Naive thymus-derived CD8-positive, alpha-beta T cell (primary cell): ENCODE measurements around the gene C6orf132. TPM values are rescaled to one million over a fixed set of nuclear protein-coding genes. Genes with fewer than 3 reads are reported as not detected.

Source experiments
- polyA plus RNA-seq, 3 donors: library from polyadenylated mRNA; unstranded; fragments of 300-500 nt; fragmentation: Illumina TruSeq; gene quantifications; one replicate each; pipeline ENCODE4 v1.2.3, GENCODE V29; 2021
- total RNA-seq, 8 experiments: library from RNA in 2 of 8; stranded (reverse) in 2 of 8; gene quantifications; one replicate each; pipeline ENCODE4 v1.2.3 and lab custom pipeline; 2021 to 2026

The C6orf132 gene
- total and polyA plus RNA-seq, 5 experiments from 2014 or later, result 0.08 to 0.13 (median 0.08) TPM; not detected in 2

Other genes with a start within 250 kb of the C6orf132 start
- gene USP49, start 247.2 kb downstream of the C6orf132 start, total RNA-seq, result 1 to 10 TPM; 2.0 to 3.0 TPM
- under 1 TPM; 0.34 to 0.48 (median 0.42) TPM for gene USP49, start 247.2 kb downstream of the C6orf132 start, polyA plus RNA-seq
- gene MED20, start 221.5 kb downstream of the C6orf132 start, total RNA-seq, result 10 to 100 TPM in 1 of 2 experiments, 1 to 10 TPM in 1; 8.8 to 12.5 TPM
- 1 to 10 TPM; 2.8 to 5.1 (median 4.3) TPM for gene MED20, start 221.5 kb downstream of the C6orf132 start, polyA plus RNA-seq
- 1 to 10 TPM; 5.3 to 7.6 TPM for gene BYSL, start 221.1 kb downstream of the C6orf132 start, total RNA-seq
- 1 to 10 TPM; 3.5 to 7.5 (median 4.9) TPM for gene BYSL, start 221.1 kb downstream of the C6orf132 start, polyA plus RNA-seq
- 100 to 1,000 TPM; 282 to 291 TPM for gene CCND3, start 200.8 kb downstream of the C6orf132 start, total RNA-seq
- gene CCND3, start 200.8 kb downstream of the C6orf132 start, polyA plus RNA-seq, result 100 to 1,000 TPM; 519 to 765 (median 628) TPM
- 10 to 100 TPM; 61.3 to 73.8 TPM for gene TAF8, start 92.1 kb downstream of the C6orf132 start, total RNA-seq
- gene TAF8, start 92.1 kb downstream of the C6orf132 start, polyA plus RNA-seq, result 10 to 100 TPM; 24.4 to 36.8 (median 28.6) TPM
- gene GUCA1A, start 30.7 kb upstream of the C6orf132 start, total RNA-seq, result not detected
- gene GUCA1A, start 30.7 kb upstream of the C6orf132 start, polyA plus RNA-seq, result not detected
- gene GUCA1B, start 52.3 kb upstream of the C6orf132 start, total RNA-seq, result 1 to 10 TPM; 5.6 to 6.3 TPM
- gene GUCA1B, start 52.3 kb upstream of the C6orf132 start, polyA plus RNA-seq, result not detected
- 10 to 100 TPM; 29.0 to 31.8 TPM for gene MRPS10, start 75.2 kb upstream of the C6orf132 start, total RNA-seq
- 10 to 100 TPM; 48.1 to 57.6 (median 48.4) TPM for gene MRPS10, start 75.2 kb upstream of the C6orf132 start, polyA plus RNA-seq